Measurements from ENCODE around the gene KRTAP10-4.

- TF ChIP-seq USF2 (IDR thresholded peaks at IDR 0.05; ENCODE audit: low read depth, low read length) (no peak), CTCF (conservative IDR thresholded peaks at IDR 0.05; ENCODE audit: low read depth, low read length) (no peak), POLR2A (IDR thresholded peaks at IDR 0.05; ENCODE audit: low read depth, low read length) (no peak), NFE2L2 (IDR thresholded peaks at IDR 0.05; ENCODE audit: low read depth, low read length) (no peak), MAFK (IDR thresholded peaks at IDR 0.05; ENCODE audit: low read depth, low read length) (no peak), BHLHE40 (IDR thresholded peaks at IDR 0.05; ENCODE audit: low read depth, low read length) (no peak)
Measured at GRCh38 chr21:44550807-44551206, 22.7 kb upstream of the KRTAP10-4 start.

All from IMR-90 (cell line).